Measurements from ENCODE around the gene RABL2A. TPM values are rescaled to one million over a fixed set of nuclear protein-coding genes. Genes with fewer than 3 reads are reported as not detected.
"Not testable (repeated sequence)": the region's sequence is repeated elsewhere in the genome, so short reads cannot be mapped to it uniquely, and the experiment has no call there.

Gene RABL2A
- total RNA-seq, 2 donors from 2014 or later, result 8.1 to 14.2 TPM

DNA sequence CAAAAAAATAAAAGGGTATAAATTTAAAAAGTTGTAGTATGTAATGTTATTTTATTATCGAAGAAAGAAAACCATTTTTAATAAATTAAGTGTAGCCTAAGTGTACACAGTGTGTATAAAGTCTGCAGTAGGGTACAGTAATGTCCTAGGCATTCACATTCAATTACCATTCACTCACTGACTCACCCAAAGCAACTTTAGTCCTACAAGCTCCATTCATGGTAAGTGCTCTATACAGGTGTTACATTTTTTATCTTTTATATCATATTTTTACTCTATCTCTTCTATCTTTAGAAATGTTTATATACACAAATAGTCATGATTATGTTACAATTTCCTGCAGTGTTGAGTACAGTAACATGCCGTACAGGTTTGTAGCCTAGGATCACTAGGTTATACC is 59.5 kb downstream of the RABL2A start:
- H3K9me3 Mint-ChIP-seq, result no peaks in the 10 kb centered on the region
- H3K27me3 Mint-ChIP-seq, result no peaks in the 10 kb centered on the region
- H3K27ac Mint-ChIP-seq, result no peak overlapping the region
- H3K4me1 Mint-ChIP-seq, result no peaks in the 10 kb centered on the region
- H3K4me3 Mint-ChIP-seq, result no peak overlapping the region
- no peaks in the 10 kb centered on the region for H3K36me3 Mint-ChIP-seq (ENCODE audit: low read depth)
- no peak for ATAC-seq (replicated peaks)

- not testable (repeated sequence) for H3K36me3 Mint-ChIP-seq (ENCODE audit: low read depth); ATAC-seq (replicated peaks)
Measured at GRCh38 chr2:113690871-113691270, 63.8 kb downstream of the RABL2A start.

More at GRCh38 chr2:113690871-113691270, 63.8 kb downstream of the RABL2A start:
- not testable (repeated sequence) for H3K9me3 Mint-ChIP-seq, H3K27me3 Mint-ChIP-seq, H3K27ac Mint-ChIP-seq, H3K4me3 Mint-ChIP-seq
- H3K4me1 Mint-ChIP-seq, result peaks cover 12% of the 10 kb centered on the region

Other genes starting within 250 kb of the RABL2A start
- 10 to 100 TPM; 37.6 to 46.9 TPM for gene ZNG1B, start 189.6 kb upstream of the RABL2A start, total RNA-seq
- under 1 TPM; 0.11 to 0.32 TPM for gene FOXD4L1, start 128.6 kb upstream of the RABL2A start, total RNA-seq
- 10 to 100 TPM; 23.8 to 35.8 TPM for gene SLC35F5, start 129.4 kb downstream of the RABL2A start, total RNA-seq